B cell (primary cell): ENCODE measurements around the gene FAM124A. TPM values are rescaled to one million over a fixed set of nuclear protein-coding genes. Genes with fewer than 3 reads are reported as not detected.

Experiments used
- ATAC-seq: fragments of 200-7000 bp; cut with Tn5 transposase; one replicate; pipeline ENCODE4 v1.10.0; 2021; ENCODE audit warnings: low read depth, mild to moderate bottlenecking, moderate number of reproducible peaks, moderate library complexity
- CTCF ChIA-PET: fragments of 350-600 bp; sonication (Branson Sonifier 250); formaldehyde crosslinking; loops from one replicate; lab custom pipeline; 2021; ENCODE audit warnings: antibody characterized with exemption, inconsistent platforms; lab: Charles Lee
- POLR2A ChIA-PET: fragments of 350-600 bp; sonication (Branson Sonifier 250); formaldehyde crosslinking; loops from one replicate; lab custom pipeline; 2021; ENCODE audit warnings: antibody characterized with exemption; lab: Charles Lee
- DNase-seq: peaks from one replicate; pipeline ENCODE4 v3.0.0; 2013
- H2AFZ ChIP-seq: 2 replicates; pipeline ENCODE4 v1.6.1; 2012; ENCODE audit warnings: mild to moderate bottlenecking, low read depth, low read length; ENCODE audit not compliant: insufficient read depth, poor library complexity, severe bottlenecking
- H3K27ac ChIP-seq, 2 donors: 1 replicate in 1 of 2; 2 replicates in 1 of 2; pipeline ENCODE4 v1.5.1; 2012 to 2013; ENCODE audit warnings: low read length in 2 of 2, mild to moderate bottlenecking in 2 of 2, moderate library complexity in 1 of 2
- H3K27me3 ChIP-seq, 4 experiments: fragments of 200-600 bp in 1 of 4; sonication (generic) in 1 of 4; replicated peaks in 1 of 4; 1 replicate in 2 of 4; 2 replicates in 2 of 4; pipeline versions ENCODE4 v1.6.1 to v1.7.0; 2013 to 2016; ENCODE audit warnings: low read length in 3 of 4, mild to moderate bottlenecking in 2 of 4, mixed read lengths in 1 of 4, moderate library complexity in 1 of 4; ENCODE audit not compliant: insufficient read depth in 4 of 4, control insufficient read depth in 3 of 4; ENCODE audit errors: control extremely low read depth in 1 of 4
- H3K36me3 ChIP-seq, 2 experiments: replicated peaks in 1 of 2; 1 replicate in 1 of 2; 2 replicates in 1 of 2; pipeline versions ENCODE4 v1.6.1 to v1.7.1; 2013; ENCODE audit warnings: low read length in 1 of 2; ENCODE audit not compliant: insufficient read depth in 2 of 2, control insufficient read depth in 1 of 2; ENCODE audit errors: control extremely low read depth in 1 of 2, extremely low read depth in 1 of 2
- H3K4me1 ChIP-seq, 2 donors: fragments of 200-600 bp in 1 of 2; sonication (generic) in 1 of 2; 1 replicate in 1 of 2; 2 replicates in 1 of 2; pipeline versions ENCODE4 v1.5.1 to v1.6.1; 2013 to 2017; ENCODE audit warnings: low read length in 2 of 2; ENCODE audit not compliant: control insufficient read depth in 2 of 2, insufficient read depth in 2 of 2
- H3K4me2 ChIP-seq: replicated peaks from 2 replicates; pipeline ENCODE3; 2012; ENCODE audit warnings: mild to moderate bottlenecking, low read depth, low read length; ENCODE audit not compliant: poor library complexity, severe bottlenecking
- H3K4me3 ChIP-seq, 5 experiments: fragments of 200-600 bp in 1 of 5; sonication (generic) in 1 of 5; 1 replicate in 3 of 5; 2 replicates in 2 of 5; pipeline versions ENCODE4 v1.5.1 to v1.7.0; 2011 to 2016; ENCODE audit warnings: low read length in 4 of 5, mild to moderate bottlenecking in 4 of 5, low read depth in 2 of 5, control low read depth in 1 of 5, moderate library complexity in 1 of 5; ENCODE audit not compliant: insufficient read depth in 1 of 5; ENCODE audit errors: control extremely low read depth in 1 of 5, extremely low read depth in 1 of 5
- H3K79me2 ChIP-seq: fragments of 200-600 bp; sonication (generic); one replicate; pipeline ENCODE4 v1.6.0; 2016; ENCODE audit warnings: low read length; ENCODE audit not compliant: control insufficient read depth, insufficient read depth
- H3K9ac ChIP-seq: fragments of 200-600 bp; sonication (generic); 2 replicates; pipeline ENCODE4 v1.6.1; 2017; ENCODE audit warnings: mild to moderate bottlenecking, low read length, moderate library complexity
- H3K9me3 ChIP-seq, 3 donors: one replicate each; pipeline versions ENCODE4 v1.6.1 to v1.7.1; 2013; ENCODE audit warnings: low read length in 2 of 3; ENCODE audit not compliant: control insufficient read depth in 2 of 3, insufficient read depth in 1 of 3; ENCODE audit errors: control extremely low read depth in 1 of 3
- H4K20me1 ChIP-seq: 2 replicates; pipeline ENCODE4 v1.6.0; 2012; ENCODE audit warnings: mild to moderate bottlenecking, low read length; ENCODE audit not compliant: insufficient read depth, control insufficient read depth, poor library complexity, severe bottlenecking
- H3K27ac Mint-ChIP-seq: one replicate; pipeline ENCODE4 v1.8.0; 2021; ENCODE audit warnings: mixed read lengths
- H3K27me3 Mint-ChIP-seq: one replicate; pipeline ENCODE4 v1.8.0; 2021; ENCODE audit warnings: mixed read lengths
- H3K4me1 Mint-ChIP-seq: one replicate; pipeline ENCODE4 v1.8.0; 2021; ENCODE audit warnings: mixed read lengths
- H3K4me3 Mint-ChIP-seq: one replicate; pipeline ENCODE4 v1.8.0; 2021; ENCODE audit warnings: mixed read lengths
- H3K9me3 Mint-ChIP-seq: one replicate; pipeline ENCODE4 v1.8.0; 2022; ENCODE audit warnings: mixed read lengths; ENCODE audit not compliant: insufficient read depth
- CTCF ChIP-seq: fragments of 200-600 bp; IDR thresholded peaks from one replicate; pipeline ENCODE4 v1.8.0; 2022; ENCODE audit warnings: antibody characterized with exemption, mild to moderate bottlenecking
- EZH2 ChIP-seq: IDR thresholded peaks from 2 replicates; pipeline ENCODE4 v1.6.1; 2012; ENCODE audit warnings: borderline replicate concordance, low read depth, mild to moderate bottlenecking, moderate library complexity, low read length; ENCODE audit not compliant: insufficient read depth, poor library complexity, severe bottlenecking
- WGBS: methylation state at CpG from one replicate; pipeline ENCODE4 v1.1.5; 2013; ENCODE audit warnings: missing lambda C conversion rate; ENCODE audit not compliant: insufficient coverage; 5-methylcytosine and 5-hydroxymethylcytosine counted together
- intact Hi-C: fragments of 100-400 bp; cut with micrococcal nuclease; formaldehyde crosslinking; loops from one replicate; pipeline ENCODE4 v1.10.0; 2022
- polyA plus RNA-seq: library from polyadenylated mRNA; depleted of rRNA; stranded (reverse); fragments of >200 nt; gene quantifications from 2 replicates; pipeline ENCODE4 v1.2.3, GENCODE V29; 2012
- total RNA-seq, 2 donors: library from RNA; stranded (reverse); fragments of 120-200 nt in 1 of 2; gene quantifications; 1 replicate in 1 of 2; 2 replicates in 1 of 2; pipeline versions ENCODE4 v1.2.3 to v1.2.4, GENCODE V29; 2013 to 2022

FAM124A gene
- total and polyA plus RNA-seq, 2 donors (not counting 1 experiment from before 2014, with no cell fraction given), result 0.09 to 0.39 TPM

GRCh38 chr13:51227404-51227803 is 5.2 kb downstream of the FAM124A start:
- H3K4me1 Mint-ChIP-seq, result peaks cover 3% of the 10 kb centered on the region
- H3K4me3 Mint-ChIP-seq, result no peak overlapping the region
- ATAC-seq, result no peak
- H2AFZ ChIP-seq, result no peak overlapping the region
- H3K27ac Mint-ChIP-seq, result no peak overlapping the region
- no peak for DNase-seq
- peaks cover 3 to 6% of the 10 kb centered on the region in 2 donors for H3K4me1 ChIP-seq
- peaks cover 0 to 4% (median 0%) of the 10 kb centered on the region in 3 donors for H3K9me3 ChIP-seq
- TF ChIP-seq CTCF (no peak), EZH2 (no peak)
- H3K36me3 ChIP-seq, result no peaks in the 10 kb centered on the region
- H4K20me1 ChIP-seq, result no peaks in the 10 kb centered on the region
- H3K27me3 ChIP-seq, result peaks cover 0 to 24% (median 7%) of the 10 kb centered on the region in 4 experiments
- intact Hi-C loops, result loop anchor here (10.0 kb wide), 1 partner anchor 577 kb away; the partner anchor contains the start of gene DHRS12
- no peak overlapping the region for H3K9ac ChIP-seq
- H3K27me3 Mint-ChIP-seq, result peaks cover 52% of the 10 kb centered on the region
- H3K79me2 ChIP-seq, result no peaks in the 10 kb centered on the region
- no peak overlapping the region for H3K4me2 ChIP-seq
- no CpG with 5 or more reads among the region's 1 CpG for WGBS
- no peak overlapping the region for H3K27ac ChIP-seq
- ChIA-PET CTCF (no interaction called here), POLR2A (no interaction called here)
- H3K4me3 ChIP-seq, result no peak overlapping the region
- no peaks in the 10 kb centered on the region for H3K9me3 Mint-ChIP-seq

- Mint-ChIP-seq H3K9me3 (no peaks in the 10 kb centered on the region), H3K4me1 (no peaks in the 10 kb centered on the region), H3K27ac (no peak overlapping the region), H3K27me3 (peaks cover 55% of the 10 kb centered on the region), H3K4me3 (no peak overlapping the region)
- CTCF ChIA-PET, result interaction anchor here (0.8 kb wide), 1 partner anchor 104 kb away, joined by 3 read pairs; no protein-coding TSS in a partner anchor
- intact Hi-C loops, result loop anchor here (10.0 kb wide), 1 partner anchor 576 kb away; the partner anchor contains the start of gene DHRS12
- Histone ChIP-seq H3K79me2 (no peaks in the 10 kb centered on the region), H3K9ac (no peak overlapping the region), H3K4me1 (no peaks in the 10 kb centered on the region), H3K4me3 (no peak overlapping the region), H4K20me1 (no peaks in the 10 kb centered on the region), H3K27ac (no peak overlapping the region), H3K9me3 (peaks cover 0 to 4% (median 2%) of the 10 kb centered on the region in 3 donors), H2AFZ (no peak overlapping the region), H3K27me3 (peaks cover 0 to 16% (median 3%) of the 10 kb centered on the region in 4 experiments), H3K4me2 (no peak overlapping the region), H3K36me3 (no peaks in the 10 kb centered on the region)
- WGBS, result 85% methylated on average over 7 of the region's 12 CpGs
- no peak for ATAC-seq
- no peak for TF ChIP-seq EZH2
- TF ChIP-seq CTCF, result no peak
- POLR2A ChIA-PET, result no interaction called here
- DNase-seq, result no peak
Measured at GRCh38 chr13:51229101-51229719, 7.0 kb downstream of the FAM124A start.
